GM18507 (cell line): ENCODE measurements around the gene DIAPH2.
A peak's percentile ranks its signal among the peaks of the same experiment; 100 is the strongest.

Experiments used
- DNase-seq: peaks from one replicate; pipeline ENCODE4 v3.0.0; 2011; ENCODE audit warnings: low read depth; ENCODE audit not compliant: insufficient read length; ENCODE audit errors: extremely low spot score
- FAIRE-seq: peaks from 2 replicates; lab custom pipeline; 2011; peaks lifted over from hg19 to GRCh38; lab: Jason Lieb, UNC

DIAPH2 gene

GRCh38 chrX:97587171-97587570, 902.5 kb downstream of the DIAPH2 start:
- DNase-seq, result no peak
- FAIRE-seq, result no peak

DNA sequence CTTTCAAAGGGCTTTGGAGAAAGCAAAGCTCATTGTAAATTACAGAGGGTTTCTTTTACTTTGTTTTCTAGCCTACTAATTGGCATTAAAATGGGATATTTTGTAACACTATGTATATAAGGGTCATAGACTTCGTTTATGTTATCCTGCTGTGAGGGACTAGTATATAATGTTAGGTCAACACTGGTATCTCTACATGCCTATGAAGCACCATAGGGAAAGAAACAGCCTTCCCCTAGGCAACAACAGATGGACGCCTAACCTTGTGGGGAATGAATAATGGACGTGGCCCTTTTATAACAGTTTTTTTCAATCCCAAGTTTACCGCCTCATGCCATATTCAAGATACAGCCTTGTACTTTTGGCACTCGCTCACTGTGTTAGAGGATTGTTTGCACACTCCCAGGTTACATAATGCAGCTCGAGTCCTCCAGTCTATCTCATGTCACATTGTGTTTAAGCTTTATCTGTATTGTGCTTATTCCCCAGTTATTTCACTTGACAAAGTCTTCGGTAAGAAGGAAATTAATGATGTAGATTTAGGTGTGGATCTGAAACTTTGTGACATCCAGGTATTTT, 910.1 kb downstream of the DIAPH2 start:
- FAIRE-seq (no peak), DNase-seq (no peak)

- peak; percentile 21 for FAIRE-seq
- DNase-seq, result no peak
Measured at GRCh38 chrX:97597954-97598353, 913.3 kb downstream of the DIAPH2 start.

- DNase-seq, result no peak
- FAIRE-seq, result no peak
Measured at GRCh38 chrX:97602465-97603258, 918.0 kb downstream of the DIAPH2 start.

DNA sequence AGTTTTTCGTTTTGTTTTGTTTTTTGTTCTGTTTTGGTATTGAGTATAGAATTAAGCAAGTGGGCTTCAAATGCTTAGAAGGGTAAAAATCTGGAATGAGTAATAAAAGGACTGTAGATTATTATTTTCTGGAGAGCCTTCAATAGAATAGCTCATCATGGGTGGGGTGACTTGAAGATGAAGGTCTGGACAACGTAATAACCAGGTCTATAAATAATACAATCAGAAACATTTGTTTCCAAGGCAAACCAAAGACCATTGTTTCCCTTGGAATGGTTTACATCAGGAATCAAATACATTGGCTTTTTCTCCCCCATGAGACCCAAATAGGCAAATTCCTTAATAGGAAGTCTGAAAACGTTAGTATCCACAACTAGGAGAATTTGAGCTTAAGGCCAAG, 920.6 kb downstream of the DIAPH2 start:
- FAIRE-seq (peak; percentile 5), DNase-seq (no peak)

- FAIRE-seq (no peak), DNase-seq (no peak)
Measured at GRCh38 chrX:97609357-97609756, 924.7 kb downstream of the DIAPH2 start.

- DNase-seq (no peak), FAIRE-seq (no peak)
Measured at GRCh38 chrX:97609938-97610337, 925.3 kb downstream of the DIAPH2 start.

DNA sequence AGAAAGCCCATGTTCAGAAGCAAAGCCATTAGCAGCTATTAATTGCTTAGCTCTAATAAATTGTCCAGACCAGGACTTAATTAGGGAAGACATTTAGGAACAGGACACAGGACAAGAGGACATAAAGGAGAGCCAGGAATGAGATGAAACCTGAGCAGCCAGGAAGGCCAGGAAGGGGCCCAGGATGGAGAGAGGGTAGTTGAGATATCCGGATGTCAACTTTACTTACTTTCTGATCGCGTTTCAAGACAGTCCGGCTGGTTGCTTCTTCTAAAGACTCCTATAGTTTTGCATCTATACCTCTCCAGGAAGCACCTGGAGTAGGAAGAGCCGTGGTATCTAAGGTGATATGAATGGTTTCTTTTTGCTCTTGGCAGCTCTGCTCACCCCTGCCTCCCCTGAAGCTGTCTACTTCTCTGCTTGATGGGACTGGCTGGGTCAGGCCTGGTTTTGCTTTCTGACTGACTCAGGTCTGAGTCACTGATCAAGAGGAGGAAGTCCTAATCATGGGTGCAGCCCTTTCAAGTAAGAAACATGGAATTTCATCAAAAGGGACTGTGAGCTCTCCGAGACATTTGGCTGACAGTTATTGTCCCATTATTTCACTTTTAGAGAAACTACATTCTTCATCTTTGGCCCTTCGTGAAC, 932.4 kb downstream of the DIAPH2 start:
- DNase-seq (no peak), FAIRE-seq (peak; percentile 73)

GRCh38 chrX:97619499-97619898, 934.9 kb downstream of the DIAPH2 start:
- DNase-seq, result no peak
- no peak for FAIRE-seq

GRCh38 chrX:97622111-97622510, 937.5 kb downstream of the DIAPH2 start:
- DNase-seq (no peak), FAIRE-seq (no peak)

DNA sequence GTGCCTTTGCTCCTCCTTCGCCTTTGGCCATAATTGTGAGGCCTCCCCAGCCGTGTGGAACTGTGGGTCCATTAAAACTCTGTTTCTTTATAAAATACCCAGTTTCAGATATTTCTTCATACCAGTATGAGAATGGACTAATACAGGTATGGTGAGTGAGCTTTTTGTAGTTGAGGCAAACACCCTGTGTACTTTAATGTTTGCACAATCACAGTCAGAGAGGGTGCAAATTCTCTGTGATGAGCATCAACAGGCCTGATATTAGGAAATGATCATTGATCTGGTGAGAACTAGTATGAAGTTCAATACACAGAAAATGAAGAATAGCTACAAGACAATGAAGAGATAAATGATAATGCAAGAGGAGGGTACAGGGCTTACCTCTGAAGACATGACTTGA, 943.7 kb downstream of the DIAPH2 start:
- no peak for FAIRE-seq
- no peak for DNase-seq

DNA sequence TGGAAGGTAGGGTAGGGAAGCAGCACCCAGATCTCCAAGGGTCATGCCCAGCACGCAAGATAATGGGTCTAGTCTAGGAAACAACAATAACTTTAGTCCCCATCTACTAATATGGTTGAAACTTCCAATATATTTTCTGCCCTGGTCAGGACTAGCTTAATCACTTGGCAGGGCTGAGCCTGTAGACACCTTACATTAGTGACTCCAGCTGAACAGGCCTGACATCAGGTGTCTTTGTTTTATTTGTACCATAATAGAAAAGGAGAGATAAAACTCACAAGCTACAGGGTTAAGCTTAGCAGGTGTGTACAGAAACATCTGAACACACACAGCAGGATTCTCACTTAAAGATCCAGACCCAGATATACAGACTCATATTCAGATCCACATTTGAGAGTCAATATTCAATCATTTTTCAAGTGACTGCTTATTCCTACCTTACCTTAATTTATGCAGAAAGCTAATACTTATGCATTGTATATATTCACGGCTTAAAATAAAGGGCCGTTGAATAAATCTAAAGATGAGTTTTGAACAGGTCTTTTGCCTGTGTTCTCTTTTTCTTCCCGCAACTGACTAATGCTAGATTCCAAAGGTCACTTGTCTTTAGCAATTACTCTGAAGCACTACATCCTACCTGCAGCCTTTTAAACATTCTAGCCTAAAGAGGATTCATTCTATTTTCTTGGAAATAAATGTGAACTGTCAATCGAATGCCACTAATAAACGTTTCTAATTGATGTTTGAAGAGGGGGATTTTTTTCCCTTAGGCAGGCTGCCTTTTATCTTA, 944.4 kb downstream of the DIAPH2 start:
- DNase-seq, result no peak
- FAIRE-seq, result no peak

DNA sequence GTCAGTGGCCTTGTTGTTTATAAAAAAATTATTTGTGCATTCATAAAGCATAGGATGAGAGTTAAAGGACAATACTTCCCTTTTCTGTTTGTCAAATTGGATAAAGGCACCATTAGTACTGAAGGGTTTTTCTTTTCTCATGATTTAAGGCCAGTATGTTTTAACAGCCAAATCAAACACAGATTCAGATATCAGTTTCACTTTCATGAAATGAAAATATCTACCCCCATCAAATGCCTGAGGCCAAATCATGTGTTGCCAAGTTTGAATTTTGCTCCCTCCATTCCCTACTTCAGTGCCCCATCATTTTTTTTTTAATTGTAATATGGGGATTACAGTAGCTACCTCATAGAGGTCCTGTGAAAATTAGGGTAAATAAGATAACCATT, 944.9 kb downstream of the DIAPH2 start:
- no peak for DNase-seq
- FAIRE-seq, result no peak

DNA sequence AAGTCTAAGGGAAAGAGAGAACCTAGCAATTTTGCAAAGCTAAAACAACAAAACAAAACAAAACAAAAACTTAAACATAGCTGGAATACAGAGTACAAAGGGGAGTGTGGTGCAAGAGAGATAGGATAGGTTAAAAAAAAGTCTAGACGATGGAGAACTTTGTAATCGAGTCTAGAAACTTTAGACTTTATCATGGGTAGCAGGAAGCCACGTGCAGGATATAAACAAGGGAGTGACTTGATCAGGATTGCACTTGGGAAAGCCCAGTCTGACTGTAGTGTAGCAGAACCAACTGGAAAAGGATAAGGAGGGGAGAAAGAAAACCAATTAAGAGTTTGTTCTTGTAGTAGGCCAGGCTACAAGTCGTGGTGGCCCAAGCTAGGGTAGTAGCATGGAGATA, 949.2 kb downstream of the DIAPH2 start:
- FAIRE-seq (no peak), DNase-seq (no peak)

GRCh38 chrX:97636473-97637140, 952.0 kb downstream of the DIAPH2 start:
- no peak for FAIRE-seq

GRCh38 chrX:97637289-97637688, 952.6 kb downstream of the DIAPH2 start:
- DNase-seq, result no peak
- FAIRE-seq, result no peak

More at GRCh38 chrX:97636473-97637140, 952.0 kb downstream of the DIAPH2 start:
- no peak for DNase-seq

- DNase-seq (no peak), FAIRE-seq (no peak)
Measured at GRCh38 chrX:97638621-97639020, 954.0 kb downstream of the DIAPH2 start.

DNA sequence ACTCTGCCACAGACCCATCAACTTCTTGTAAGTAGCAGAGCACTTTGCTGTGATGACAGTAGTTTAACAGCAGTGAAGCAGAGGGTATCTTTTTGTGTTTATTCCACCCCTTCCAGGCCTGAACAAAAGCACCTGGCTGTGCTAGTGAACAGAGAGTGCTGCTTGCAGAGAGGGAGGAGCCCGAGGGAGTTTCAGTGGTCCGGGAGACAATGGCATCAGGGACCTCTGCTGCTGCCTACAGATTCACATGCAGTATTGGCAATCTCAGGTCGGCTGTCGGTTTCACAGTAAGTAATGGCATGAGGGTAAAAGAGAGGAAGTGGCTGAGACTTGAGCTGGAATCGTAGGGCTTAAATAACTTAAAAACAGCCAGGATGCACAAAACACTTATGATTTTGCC, 954.9 kb downstream of the DIAPH2 start:
- DNase-seq, result no peak
- FAIRE-seq, result no peak
